ENCODE data around the gene ARHGAP19. TPM values are rescaled to one million over a fixed set of nuclear protein-coding genes. Genes with fewer than 3 reads are reported as not detected.
"Not testable (repeated sequence)": the region's sequence is repeated elsewhere in the genome, so short reads cannot be mapped to it uniquely, and the experiment has no call there.

The ARHGAP19 gene
- total RNA-seq, 1 donor, result 7.8 TPM

- Histone ChIP-seq H3K4me1 (ENCODE audit: insufficient read depth, low read length) (peaks cover 17% of the 10 kb centered on the region), H3K9me3 (ENCODE audit: low read depth, low read length) (no peaks in the 10 kb centered on the region), H3K27me3 (ENCODE audit: insufficient read depth, low read length) (no peaks in the 10 kb centered on the region), H3K4me3 (ENCODE audit: low read length) (no peak overlapping the region)
Observed at GRCh38 chr10:97307866-97308780, 15.7 kb upstream of the ARHGAP19 start.

DNA sequence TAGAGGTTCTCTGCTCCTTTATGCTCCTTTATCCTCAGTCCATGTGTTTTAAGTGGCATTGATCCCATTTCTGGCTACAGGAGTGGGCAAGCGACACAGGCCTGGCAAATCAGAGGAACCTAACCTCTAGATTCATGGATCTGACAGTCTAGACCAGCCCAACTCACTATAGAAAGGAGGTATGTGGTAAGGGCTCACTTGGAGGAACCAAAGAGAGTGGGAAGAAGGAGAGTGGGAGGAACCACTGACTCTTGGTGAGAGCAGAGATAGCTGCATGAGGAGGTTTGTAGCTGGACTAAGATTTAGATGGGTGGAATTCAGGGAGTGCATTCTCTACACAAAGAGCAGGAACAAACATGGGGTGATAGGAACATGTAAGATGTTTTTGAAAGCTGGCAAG, 15.0 kb upstream of the ARHGAP19 start:
- Histone ChIP-seq H3K27me3 (ENCODE audit: insufficient read depth, low read length) (no peaks in the 10 kb centered on the region), H3K4me3 (ENCODE audit: low read length) (no peak overlapping the region), H3K9me3 (ENCODE audit: low read depth, low read length) (no peaks in the 10 kb centered on the region), H3K4me1 (ENCODE audit: insufficient read depth, low read length) (peaks cover 17% of the 10 kb centered on the region)

- no peaks in the 10 kb centered on the region for H3K4me1 ChIP-seq (ENCODE audit: insufficient read depth, low read length)
- no peaks in the 10 kb centered on the region for H3K27me3 ChIP-seq (ENCODE audit: insufficient read depth, low read length)
- no peak overlapping the region for H3K4me3 ChIP-seq (ENCODE audit: low read length)
- no peaks in the 10 kb centered on the region for H3K9me3 ChIP-seq (ENCODE audit: low read depth, low read length)
Observed at GRCh38 chr10:97302088-97302791, 9.8 kb upstream of the ARHGAP19 start.

GRCh38 chr10:97300980-97301379, 8.5 kb upstream of the ARHGAP19 start:
- no peaks in the 10 kb centered on the region for H3K9me3 ChIP-seq (ENCODE audit: low read depth, low read length)
- no peaks in the 10 kb centered on the region for H3K27me3 ChIP-seq (ENCODE audit: insufficient read depth, low read length)

GRCh38 chr10:97298223-97298571, 5.8 kb upstream of the ARHGAP19 start:
- no peak overlapping the region for H3K4me3 ChIP-seq (ENCODE audit: low read length)
- no peaks in the 10 kb centered on the region for H3K27me3 ChIP-seq (ENCODE audit: insufficient read depth, low read length)
- H3K9me3 ChIP-seq (ENCODE audit: low read depth, low read length), result no peaks in the 10 kb centered on the region
- H3K4me1 ChIP-seq (ENCODE audit: insufficient read depth, low read length), result no peaks in the 10 kb centered on the region

More at GRCh38 chr10:97300980-97301379, 8.5 kb upstream of the ARHGAP19 start:
- H3K4me1 ChIP-seq (ENCODE audit: insufficient read depth, low read length), result no peaks in the 10 kb centered on the region
- no peak overlapping the region for H3K4me3 ChIP-seq (ENCODE audit: low read length)

GRCh38 chr10:97297556-97298222, 5.3 kb upstream of the ARHGAP19 start:
- peaks cover 4% of the 10 kb centered on the region for H3K4me1 ChIP-seq (ENCODE audit: insufficient read depth, low read length)
- H3K9me3 ChIP-seq (ENCODE audit: low read depth, low read length), result no peaks in the 10 kb centered on the region
- H3K27me3 ChIP-seq (ENCODE audit: insufficient read depth, low read length), result no peaks in the 10 kb centered on the region
- no peak overlapping the region for H3K4me3 ChIP-seq (ENCODE audit: low read length)

DNA sequence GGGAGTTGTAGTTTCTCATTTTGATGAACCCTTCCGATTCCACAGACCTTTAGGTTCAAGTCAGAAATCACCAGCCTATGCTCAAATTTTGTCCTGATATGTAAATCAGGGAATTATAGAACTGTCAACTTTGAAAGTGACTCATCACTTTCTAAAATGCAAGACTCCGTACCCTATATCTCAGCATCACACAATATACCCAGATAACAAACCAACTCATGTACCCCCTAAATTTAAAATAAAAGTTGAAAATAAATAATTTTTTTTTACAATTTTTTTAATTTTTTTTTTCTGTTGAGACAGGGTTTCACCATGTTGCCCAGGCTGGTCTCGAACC, 393 bp upstream of the ARHGAP19 start:
- peak overlapping the region; percentile 100 for H3K4me3 ChIP-seq (ENCODE audit: low read length)
- H3K27me3 ChIP-seq (ENCODE audit: insufficient read depth, low read length), result no peaks in the 10 kb centered on the region
- peaks cover 18% of the 10 kb centered on the region for H3K4me1 ChIP-seq (ENCODE audit: insufficient read depth, low read length)
- no peaks in the 10 kb centered on the region for H3K9me3 ChIP-seq (ENCODE audit: low read depth, low read length)

DNA sequence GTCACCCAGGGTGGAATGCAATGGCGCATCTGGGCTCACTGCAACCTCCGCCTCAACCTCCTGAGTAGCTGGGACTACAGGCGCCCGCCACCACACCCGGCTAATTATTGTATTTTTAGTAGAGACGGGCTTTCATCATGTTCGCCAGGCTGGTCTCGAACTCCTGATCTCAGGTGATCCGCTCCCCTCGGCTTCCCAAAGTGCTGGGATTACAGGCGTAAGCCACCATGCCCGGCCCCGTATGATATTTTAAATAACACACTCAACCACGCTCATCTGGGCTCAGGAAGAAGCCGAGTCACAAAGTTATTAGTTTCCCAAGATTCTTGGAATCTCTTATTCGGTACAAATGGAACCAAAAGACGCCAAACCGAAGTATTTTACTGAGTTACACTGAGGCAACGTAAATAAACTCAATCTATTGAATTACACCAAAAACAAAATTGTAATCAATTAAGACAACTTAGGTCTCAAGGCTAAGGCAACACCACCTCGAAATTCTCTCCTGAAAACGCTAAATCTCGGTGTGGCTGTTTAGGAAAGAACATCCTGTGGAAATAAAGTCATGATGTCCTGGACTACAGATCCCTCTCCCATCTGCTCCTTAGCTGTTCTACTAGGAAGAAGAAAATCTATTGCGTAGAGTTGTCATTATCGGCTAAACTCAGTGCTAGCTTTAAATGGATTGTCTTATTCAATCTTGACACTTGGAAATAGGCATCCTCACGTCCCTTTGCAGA, 910 bp downstream of the ARHGAP19 start:
- H3K4me1 ChIP-seq (ENCODE audit: insufficient read depth, low read length), result peaks cover 18% of the 10 kb centered on the region
- H3K27me3 ChIP-seq (ENCODE audit: insufficient read depth, low read length), result no peaks in the 10 kb centered on the region
- H3K4me3 ChIP-seq (ENCODE audit: low read length), result peak overlapping the region; percentile 100
- no peaks in the 10 kb centered on the region for H3K9me3 ChIP-seq (ENCODE audit: low read depth, low read length)

- not testable (repeated sequence) for H3K27me3 ChIP-seq (ENCODE audit: insufficient read depth, low read length); H3K4me3 ChIP-seq (ENCODE audit: low read length); H3K9me3 ChIP-seq (ENCODE audit: low read depth, low read length)
- H3K4me1 ChIP-seq (ENCODE audit: insufficient read depth, low read length), result peaks cover 18% of the 10 kb centered on the region
Observed at GRCh38 chr10:97290576-97291356, 1.7 kb downstream of the ARHGAP19 start.

DNA sequence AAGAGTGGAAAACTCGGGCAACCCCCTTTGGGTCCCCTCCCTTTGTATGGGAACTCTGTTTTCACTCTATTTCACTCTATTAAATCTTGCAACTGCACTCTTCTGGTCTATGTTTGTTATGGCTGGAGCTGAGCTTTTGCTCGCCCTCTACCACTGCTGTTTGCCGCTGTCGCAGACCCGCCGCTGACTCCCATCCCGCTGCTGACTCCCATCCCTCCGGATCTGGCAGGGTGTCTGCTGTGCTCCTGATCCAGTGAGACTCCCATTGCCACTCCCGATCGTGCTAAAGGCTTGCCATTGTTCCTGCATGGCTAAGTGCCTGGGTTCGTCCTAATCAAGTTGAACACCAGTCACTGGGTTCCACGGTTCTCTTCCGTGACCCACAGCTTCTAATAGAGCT, 2.4 kb downstream of the ARHGAP19 start:
- H3K4me3 ChIP-seq (ENCODE audit: low read length), result not testable (repeated sequence)

DNA sequence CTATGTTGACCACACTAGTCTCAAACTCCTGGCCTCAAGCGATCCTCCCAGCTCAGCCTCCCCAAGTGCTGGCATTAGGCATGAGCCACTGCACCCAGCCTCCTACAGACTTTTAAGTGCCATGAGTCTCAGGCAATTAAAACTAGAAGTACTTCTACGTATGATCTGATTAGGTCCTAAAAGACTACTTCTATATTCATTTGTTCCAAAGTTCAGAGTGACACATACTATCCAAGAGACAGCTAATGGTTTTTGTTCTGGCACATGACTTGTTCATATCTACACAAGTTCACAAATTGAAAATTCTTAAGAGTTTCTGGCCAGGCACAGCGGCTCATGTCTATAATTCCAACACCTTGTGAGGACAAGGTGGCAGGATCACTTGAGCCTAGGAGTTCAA, 11.7 kb downstream of the ARHGAP19 start:
- no peaks in the 10 kb centered on the region for H3K9me3 ChIP-seq (ENCODE audit: low read depth, low read length)
- no peak overlapping the region for H3K4me3 ChIP-seq (ENCODE audit: low read length)
- no peaks in the 10 kb centered on the region for H3K27me3 ChIP-seq (ENCODE audit: insufficient read depth, low read length)
- peaks cover 26% of the 10 kb centered on the region for H3K4me1 ChIP-seq (ENCODE audit: insufficient read depth, low read length)

More for the DNA sequence above, 2.4 kb downstream of the ARHGAP19 start:
- not testable (repeated sequence) for H3K9me3 ChIP-seq (ENCODE audit: low read depth, low read length); H3K27me3 ChIP-seq (ENCODE audit: insufficient read depth, low read length)
- peaks cover 18% of the 10 kb centered on the region for H3K4me1 ChIP-seq (ENCODE audit: insufficient read depth, low read length)

- Histone ChIP-seq H3K9me3 (ENCODE audit: low read depth, low read length) (no peaks in the 10 kb centered on the region), H3K4me1 (ENCODE audit: insufficient read depth, low read length) (peaks cover 26% of the 10 kb centered on the region), H3K27me3 (ENCODE audit: insufficient read depth, low read length) (no peaks in the 10 kb centered on the region), H3K4me3 (ENCODE audit: low read length) (no peak overlapping the region)
Observed at GRCh38 chr10:97279121-97279815, 13.2 kb downstream of the ARHGAP19 start.

GRCh38 chr10:97278491-97278989, 13.9 kb downstream of the ARHGAP19 start:
- Histone ChIP-seq H3K4me3 (ENCODE audit: low read length) (no peak overlapping the region), H3K27me3 (ENCODE audit: insufficient read depth, low read length) (no peaks in the 10 kb centered on the region), H3K9me3 (ENCODE audit: low read depth, low read length) (no peaks in the 10 kb centered on the region), H3K4me1 (ENCODE audit: insufficient read depth, low read length) (peaks cover 21% of the 10 kb centered on the region)
